OCI-LY1 (cell line): ENCODE results near the gene JAKMIP2.

ENCODE experiments used
- H2AFZ ChIP-seq: fragments of 200-600 bp; sonication (generic), shearing (Covaris generic); 2 replicates; pipeline ENCODE4 v1.6.0; 2014; ENCODE audit warnings: antibody characterized with exemption, mild to moderate bottlenecking, low read length
- H3F3A ChIP-seq: fragments of 200-600 bp; sonication (generic), shearing (Covaris generic); 2 replicates; pipeline ENCODE4 v1.6.0; 2014; ENCODE audit warnings: mild to moderate bottlenecking, antibody characterized with exemption, low read length, moderate library complexity; ENCODE audit not compliant: insufficient read depth
- H3K27ac ChIP-seq: fragments of 200-600 bp; sonication (generic); 2 replicates; pipeline ENCODE4 v1.5.1; 2014; ENCODE audit warnings: low read length, mixed run types, mild to moderate bottlenecking, low read depth; ENCODE audit not compliant: poor library complexity, severe bottlenecking
- H3K27me3 ChIP-seq: fragments of 200-600 bp; sonication (generic); 2 replicates; pipeline ENCODE4 v1.6.0; 2014; ENCODE audit warnings: antibody characterized with exemption, mild to moderate bottlenecking, low read length, moderate library complexity; ENCODE audit not compliant: insufficient read depth
- H3K36me3 ChIP-seq: fragments of 200-600 bp; sonication (generic); 2 replicates; pipeline ENCODE4 v1.6.1; 2014; ENCODE audit warnings: mild to moderate bottlenecking, antibody characterized with exemption, low read length, moderate library complexity, mixed read lengths; ENCODE audit not compliant: insufficient read depth
- H3K4me1 ChIP-seq: fragments of 200-600 bp; sonication (generic); 2 replicates; pipeline ENCODE4 v1.5.1; 2014; ENCODE audit warnings: mild to moderate bottlenecking, low read length, moderate library complexity; ENCODE audit not compliant: insufficient read depth, severe bottlenecking
- H3K4me2 ChIP-seq: fragments of 200-600 bp; sonication (generic), shearing (Covaris generic); 2 replicates; pipeline ENCODE4 v1.6.1; 2014; ENCODE audit warnings: low read length
- H3K4me3 ChIP-seq: fragments of 200-600 bp; sonication (generic); 2 replicates; pipeline ENCODE4 v1.5.1; 2014; ENCODE audit warnings: low read length, low read depth, mild to moderate bottlenecking, mixed read lengths; ENCODE audit not compliant: poor library complexity, severe bottlenecking
- H3K79me2 ChIP-seq: fragments of 200-600 bp; shearing (Covaris generic); 2 replicates; pipeline ENCODE4 v1.6.1; 2016; ENCODE audit warnings: mixed run types, low read length, mixed read lengths; ENCODE audit not compliant: insufficient read depth
- H3K9ac ChIP-seq: fragments of 200-600 bp; sonication (generic), shearing (Covaris generic); 2 replicates; pipeline ENCODE4 v1.6.1; 2014; ENCODE audit warnings: mild to moderate bottlenecking, low read length, mixed read lengths
- H3K9me2 ChIP-seq: fragments of 200-600 bp; sonication (generic), shearing (Covaris generic); 2 replicates; pipeline ENCODE4 v1.6.1; 2014; ENCODE audit warnings: low read depth, mild to moderate bottlenecking, low read length, mixed read lengths
- H3K9me3 ChIP-seq: fragments of 200-600 bp; shearing (Covaris generic); 2 replicates; pipeline ENCODE4 v1.6.1; 2014; ENCODE audit warnings: low read length, mixed read lengths
- H4K20me1 ChIP-seq: fragments of 200-600 bp; sonication (generic), shearing (Covaris generic); 2 replicates; pipeline ENCODE4 v1.6.0; 2016; ENCODE audit warnings: mild to moderate bottlenecking, low read length; ENCODE audit not compliant: insufficient read depth
- EZH2 ChIP-seq: fragments of 200-600 bp; sonication (generic), shearing (Covaris generic); IDR thresholded peaks from 2 replicates; pipeline ENCODE4 v1.8.0; 2017; ENCODE audit warnings: borderline replicate concordance, mixed run types, mild to moderate bottlenecking, antibody characterized with exemption, low read length, moderate library complexity, mixed read lengths
- TF ChIP-seq, protein P1 (sequence below): fragments of 200-600 bp; sonication (generic), shearing (Covaris generic); IDR thresholded peaks from 2 replicates; pipeline ENCODE4 v1.5.1; 2017; ENCODE audit warnings: mild to moderate bottlenecking, antibody characterized with exemption, low read length, moderate library complexity, mixed read lengths

The JAKMIP2 gene

DNA sequence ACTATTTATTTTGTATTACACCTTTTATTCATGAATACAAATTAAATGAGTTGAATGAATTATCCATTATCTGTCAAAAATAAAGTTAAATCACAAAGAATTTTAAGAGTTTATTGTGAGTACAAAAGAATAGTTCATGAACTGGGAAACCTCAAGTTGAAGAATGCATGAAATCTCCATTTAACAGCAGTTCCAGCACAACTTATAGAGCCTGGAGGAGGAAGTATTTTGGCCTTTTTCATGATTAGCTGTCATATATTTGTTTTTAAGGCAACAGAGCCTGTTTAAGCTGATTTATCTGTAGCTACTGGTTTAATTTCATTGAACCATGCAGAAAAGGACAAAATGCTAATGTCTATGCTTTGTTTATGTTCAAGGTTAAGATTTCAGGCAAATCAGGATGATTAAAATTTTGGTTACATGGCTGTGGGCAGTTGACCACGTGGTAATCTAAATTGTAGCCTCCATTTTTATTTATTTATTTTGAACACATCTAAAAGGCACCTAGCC lies 36.8 kb upstream of the JAKMIP2 start:
- Histone ChIP-seq H3K9me2 (no peaks in the 10 kb centered on the region), H3K9ac (no peak overlapping the region), H3F3A (no peaks in the 10 kb centered on the region), H3K4me2 (no peak overlapping the region), H3K27me3 (no peaks in the 10 kb centered on the region), H3K4me3 (no peak overlapping the region), H3K9me3 (no peaks in the 10 kb centered on the region), H2AFZ (no peak overlapping the region; the same call in 1 of the 2 replicates), H3K36me3 (no peaks in the 10 kb centered on the region), H3K27ac (no peak overlapping the region), H3K79me2 (no peaks in the 10 kb centered on the region), H4K20me1 (no peaks in the 10 kb centered on the region), H3K4me1 (no peaks in the 10 kb centered on the region)
- TF ChIP-seq EZH2: no peak
- TF ChIP-seq, protein P1, sequence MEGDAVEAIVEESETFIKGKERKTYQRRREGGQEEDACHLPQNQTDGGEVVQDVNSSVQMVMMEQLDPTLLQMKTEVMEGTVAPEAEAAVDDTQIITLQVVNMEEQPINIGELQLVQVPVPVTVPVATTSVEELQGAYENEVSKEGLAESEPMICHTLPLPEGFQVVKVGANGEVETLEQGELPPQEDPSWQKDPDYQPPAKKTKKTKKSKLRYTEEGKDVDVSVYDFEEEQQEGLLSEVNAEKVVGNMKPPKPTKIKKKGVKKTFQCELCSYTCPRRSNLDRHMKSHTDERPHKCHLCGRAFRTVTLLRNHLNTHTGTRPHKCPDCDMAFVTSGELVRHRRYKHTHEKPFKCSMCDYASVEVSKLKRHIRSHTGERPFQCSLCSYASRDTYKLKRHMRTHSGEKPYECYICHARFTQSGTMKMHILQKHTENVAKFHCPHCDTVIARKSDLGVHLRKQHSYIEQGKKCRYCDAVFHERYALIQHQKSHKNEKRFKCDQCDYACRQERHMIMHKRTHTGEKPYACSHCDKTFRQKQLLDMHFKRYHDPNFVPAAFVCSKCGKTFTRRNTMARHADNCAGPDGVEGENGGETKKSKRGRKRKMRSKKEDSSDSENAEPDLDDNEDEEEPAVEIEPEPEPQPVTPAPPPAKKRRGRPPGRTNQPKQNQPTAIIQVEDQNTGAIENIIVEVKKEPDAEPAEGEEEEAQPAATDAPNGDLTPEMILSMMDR: no peak

DNA sequence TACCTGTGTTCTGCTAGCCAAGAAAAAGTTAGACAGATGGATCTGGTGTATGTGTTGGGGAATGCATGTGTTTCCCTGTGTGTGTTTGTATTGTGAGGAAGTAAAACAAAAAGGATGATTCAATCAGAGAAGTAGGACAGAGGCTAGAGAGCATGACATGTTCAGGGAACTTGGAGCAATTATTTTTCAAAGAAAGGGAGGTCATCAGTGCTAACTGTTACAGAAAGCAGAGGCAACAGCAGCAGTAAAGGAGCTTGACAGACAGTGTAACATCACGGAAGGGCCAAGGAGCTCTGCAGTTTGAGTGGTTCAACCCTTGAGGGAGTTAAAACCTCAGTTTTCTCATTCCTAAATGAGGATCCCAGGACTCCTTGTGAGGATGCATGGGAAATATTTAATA lies 35.8 kb upstream of the JAKMIP2 start:
- H3K4me1 ChIP-seq: no peaks in the 10 kb centered on the region
- H3K79me2 ChIP-seq: no peaks in the 10 kb centered on the region
- no peak overlapping the region for H2AFZ ChIP-seq
- no peak overlapping the region for H3K9ac ChIP-seq
- H3K4me2 ChIP-seq: no peak overlapping the region
- no peak overlapping the region for H3K27ac ChIP-seq
- H3K9me3 ChIP-seq: no peaks in the 10 kb centered on the region
- H3F3A ChIP-seq: no peaks in the 10 kb centered on the region
- H3K27me3 ChIP-seq: no peaks in the 10 kb centered on the region
- no peak overlapping the region for H3K4me3 ChIP-seq
- no peaks in the 10 kb centered on the region for H3K36me3 ChIP-seq
- no peaks in the 10 kb centered on the region for H3K9me2 ChIP-seq
- TF ChIP-seq, protein P1: no peak
- TF ChIP-seq EZH2: no peak
- no peaks in the 10 kb centered on the region for H4K20me1 ChIP-seq

DNA sequence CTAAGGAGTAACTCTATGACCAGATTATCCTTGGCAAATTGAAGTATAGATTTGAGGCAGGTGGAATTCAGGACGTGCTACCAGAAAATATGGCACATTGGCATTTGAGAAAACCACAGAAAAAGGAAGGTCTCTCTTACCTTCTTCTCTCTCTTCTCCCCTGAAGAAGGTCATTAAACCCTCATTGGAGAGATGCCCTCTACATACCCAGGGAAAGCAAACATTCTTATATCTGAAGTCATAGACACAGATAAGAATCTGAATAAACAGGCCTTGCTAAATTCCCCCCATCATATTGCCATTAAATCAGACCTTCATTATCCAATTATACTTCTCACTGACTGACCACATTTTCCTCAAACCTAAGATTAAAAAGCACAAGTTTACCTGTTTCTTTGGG lies 31.2 kb upstream of the JAKMIP2 start:
- H3K9ac ChIP-seq: no peak overlapping the region
- H3K36me3 ChIP-seq: no peaks in the 10 kb centered on the region
- H2AFZ ChIP-seq: no peak overlapping the region
- H3K4me2 ChIP-seq: no peak overlapping the region
- H3K4me3 ChIP-seq: no peak overlapping the region
- no peaks in the 10 kb centered on the region for H3K27me3 ChIP-seq
- H3K9me3 ChIP-seq: no peaks in the 10 kb centered on the region
- no peaks in the 10 kb centered on the region for H3K9me2 ChIP-seq
- no peaks in the 10 kb centered on the region for H3F3A ChIP-seq
- H3K79me2 ChIP-seq: no peaks in the 10 kb centered on the region
- no peaks in the 10 kb centered on the region for H3K4me1 ChIP-seq
- no peaks in the 10 kb centered on the region for H4K20me1 ChIP-seq
- no peak for TF ChIP-seq EZH2
- TF ChIP-seq, protein P1: no peak
- H3K27ac ChIP-seq: no peak overlapping the region
